GM06990 (cell line): ENCODE results near the gene NLRP3.
"Not testable (repeated sequence)": the region's sequence is repeated elsewhere in the genome, so short reads cannot be mapped to it uniquely, and the experiment has no call there.

Experiments
- DNase-seq: peaks from one replicate; pipeline ENCODE4 v3.0.0-alpha.2; 2011; ENCODE audit not compliant: insufficient read length; ENCODE audit errors: extremely low read depth
- H3K27me3 ChIP-seq: replicated peaks from 2 replicates; pipeline ENCODE4 v1.6.0; 2011; ENCODE audit warnings: low read length; ENCODE audit not compliant: control insufficient read depth, insufficient read depth
- H3K36me3 ChIP-seq: 2 replicates; pipeline ENCODE4 v1.5.1; 2011; ENCODE audit warnings: low read length; ENCODE audit not compliant: control insufficient read depth, insufficient read depth
- H3K4me3 ChIP-seq: replicated peaks from 2 replicates; pipeline ENCODE4 v1.5.1; 2011; ENCODE audit warnings: low read depth, mild to moderate bottlenecking, control low read depth, low read length
- TF ChIP-seq, protein P1 (sequence below): IDR thresholded peaks from 2 replicates; pipeline ENCODE4 v1.5.1; 2011; ENCODE audit warnings: low read length, control low read depth, mild to moderate bottlenecking, inconsistent platforms; ENCODE audit not compliant: insufficient read depth, poor library complexity, severe bottlenecking

NLRP3 gene

DNA sequence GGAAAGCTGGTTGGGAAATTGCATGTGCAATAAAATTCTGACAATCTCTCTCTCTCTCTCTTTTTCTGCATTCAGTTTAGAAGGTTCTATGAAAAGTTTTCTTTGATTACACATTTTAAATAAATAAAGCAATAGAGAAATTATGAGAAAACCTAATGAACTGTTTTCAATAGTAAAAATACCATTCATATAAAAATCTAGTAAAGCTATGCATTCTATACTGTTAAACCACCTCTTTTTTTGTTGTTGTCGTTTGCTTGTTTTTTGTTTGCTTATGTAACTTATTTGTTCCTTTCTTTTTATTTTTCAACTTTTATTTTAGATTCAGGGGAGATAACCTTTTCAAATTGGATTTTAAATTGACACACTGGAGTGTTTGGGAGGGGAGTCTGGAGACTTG is 56.1 kb downstream of the NLRP3 start:
- no peaks in the 10 kb centered on the region for H3K27me3 ChIP-seq
- H3K36me3 ChIP-seq = no peaks in the 10 kb centered on the region
- TF ChIP-seq, protein P1, sequence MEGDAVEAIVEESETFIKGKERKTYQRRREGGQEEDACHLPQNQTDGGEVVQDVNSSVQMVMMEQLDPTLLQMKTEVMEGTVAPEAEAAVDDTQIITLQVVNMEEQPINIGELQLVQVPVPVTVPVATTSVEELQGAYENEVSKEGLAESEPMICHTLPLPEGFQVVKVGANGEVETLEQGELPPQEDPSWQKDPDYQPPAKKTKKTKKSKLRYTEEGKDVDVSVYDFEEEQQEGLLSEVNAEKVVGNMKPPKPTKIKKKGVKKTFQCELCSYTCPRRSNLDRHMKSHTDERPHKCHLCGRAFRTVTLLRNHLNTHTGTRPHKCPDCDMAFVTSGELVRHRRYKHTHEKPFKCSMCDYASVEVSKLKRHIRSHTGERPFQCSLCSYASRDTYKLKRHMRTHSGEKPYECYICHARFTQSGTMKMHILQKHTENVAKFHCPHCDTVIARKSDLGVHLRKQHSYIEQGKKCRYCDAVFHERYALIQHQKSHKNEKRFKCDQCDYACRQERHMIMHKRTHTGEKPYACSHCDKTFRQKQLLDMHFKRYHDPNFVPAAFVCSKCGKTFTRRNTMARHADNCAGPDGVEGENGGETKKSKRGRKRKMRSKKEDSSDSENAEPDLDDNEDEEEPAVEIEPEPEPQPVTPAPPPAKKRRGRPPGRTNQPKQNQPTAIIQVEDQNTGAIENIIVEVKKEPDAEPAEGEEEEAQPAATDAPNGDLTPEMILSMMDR = no peak
- DNase-seq = no peak
- H3K4me3 ChIP-seq = no peak overlapping the region

DNA sequence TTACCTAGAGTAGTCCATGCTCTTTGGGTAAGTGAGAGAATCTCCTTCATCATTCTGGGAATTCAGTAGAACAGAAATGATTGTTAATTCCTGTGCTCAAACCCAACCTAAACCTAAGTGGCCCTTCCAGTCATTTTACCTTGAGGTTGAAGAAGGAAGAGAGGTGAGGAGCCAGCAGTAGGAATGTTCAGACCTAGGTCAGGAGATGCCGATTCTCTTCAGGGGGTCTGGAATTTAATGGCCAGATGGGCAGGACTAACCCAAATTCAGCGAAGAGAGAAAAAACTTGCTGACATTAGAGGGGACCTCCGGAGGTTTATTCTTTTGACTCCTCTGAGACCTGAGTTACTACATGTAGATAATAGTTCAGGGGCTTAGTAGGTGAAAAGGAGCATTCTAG is 58.4 kb downstream of the NLRP3 start:
- H3K4me3 ChIP-seq = no peak overlapping the region
- no peaks in the 10 kb centered on the region for H3K27me3 ChIP-seq
- TF ChIP-seq, protein P1 = no peak
- H3K36me3 ChIP-seq = no peaks in the 10 kb centered on the region
- DNase-seq = no peak

DNA sequence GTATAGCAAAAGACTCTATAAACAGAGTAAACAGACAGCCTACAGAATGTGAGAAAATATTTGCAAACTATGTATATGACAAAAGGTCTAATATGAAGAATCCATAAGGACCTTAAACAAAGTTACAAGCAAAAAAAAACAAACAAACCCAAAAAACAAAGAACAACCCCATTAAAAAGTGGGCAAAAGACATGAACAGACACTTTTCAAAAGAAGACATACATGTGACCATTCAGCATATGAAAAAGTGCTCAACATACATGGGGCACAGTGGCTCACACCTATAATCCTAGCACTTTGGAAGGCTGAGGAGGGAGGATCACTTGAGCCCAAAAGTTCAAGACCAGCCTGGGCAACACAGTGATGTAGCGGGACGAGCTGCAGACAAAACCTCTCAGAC is 59.8 kb downstream of the NLRP3 start:
- no peak for DNase-seq
- H3K27me3 ChIP-seq = no peaks in the 10 kb centered on the region
- TF ChIP-seq, protein P1 = no peak
- no peak overlapping the region for H3K4me3 ChIP-seq
- H3K36me3 ChIP-seq = no peaks in the 10 kb centered on the region

DNA sequence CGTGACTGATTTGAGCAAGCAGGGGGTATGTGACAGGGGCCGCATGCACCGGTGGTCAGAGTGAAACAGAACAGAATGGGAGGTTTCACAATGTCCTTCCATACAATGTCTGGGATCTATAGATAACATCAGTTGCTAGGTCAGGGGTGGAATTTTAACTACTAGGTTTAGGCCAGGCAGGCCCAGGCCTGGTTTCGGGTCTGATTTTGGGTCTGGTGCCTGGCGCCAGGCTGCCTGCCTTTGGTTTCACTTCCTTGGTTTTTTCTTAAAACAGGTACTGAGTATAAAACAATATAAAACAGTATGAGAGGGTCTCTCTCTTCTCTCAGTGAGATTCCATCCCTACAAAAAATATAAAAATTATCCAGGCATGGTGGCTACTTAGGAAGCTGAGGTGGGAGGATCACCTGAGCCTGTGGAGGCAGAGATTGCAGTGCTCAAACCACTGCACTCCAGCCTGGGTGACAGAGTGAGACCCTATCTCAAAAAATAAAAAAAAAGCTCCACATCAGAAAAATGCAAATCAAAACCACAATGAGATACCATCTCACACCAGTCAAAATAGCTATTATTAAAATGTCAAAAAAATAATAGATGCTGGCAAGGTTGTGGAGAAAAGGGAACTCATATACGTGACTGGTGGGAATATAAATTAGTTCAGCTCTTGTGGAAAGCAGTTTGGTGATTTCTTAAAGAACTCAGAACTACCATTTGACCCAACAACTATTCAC is 60.5 kb downstream of the NLRP3 start:
- not testable (repeated sequence) for H3K4me3 ChIP-seq, DNase-seq

DNA sequence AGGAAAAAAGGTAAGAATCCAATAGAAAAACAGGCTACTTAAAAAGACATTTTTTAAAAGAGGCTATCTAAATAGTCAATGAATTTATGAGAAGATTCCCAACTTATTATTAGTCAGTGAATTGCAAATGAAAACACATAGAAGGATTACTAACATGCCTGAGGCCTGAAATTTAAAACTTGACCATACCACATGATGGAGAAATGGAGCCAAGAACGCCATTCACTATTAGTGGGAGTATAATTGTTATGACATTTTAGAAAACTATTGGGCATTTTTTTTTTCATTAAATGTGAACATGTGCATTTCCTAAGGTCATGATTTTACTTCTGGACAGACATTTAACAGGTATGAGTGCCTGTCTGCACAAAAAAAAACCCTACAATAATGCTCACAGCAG is 66.8 kb downstream of the NLRP3 start:
- TF ChIP-seq, protein P1 = no peak

More for the DNA sequence above, 60.5 kb downstream of the NLRP3 start:
- H3K36me3 ChIP-seq, H3K27me3 ChIP-seq: not testable (repeated sequence)

DNA sequence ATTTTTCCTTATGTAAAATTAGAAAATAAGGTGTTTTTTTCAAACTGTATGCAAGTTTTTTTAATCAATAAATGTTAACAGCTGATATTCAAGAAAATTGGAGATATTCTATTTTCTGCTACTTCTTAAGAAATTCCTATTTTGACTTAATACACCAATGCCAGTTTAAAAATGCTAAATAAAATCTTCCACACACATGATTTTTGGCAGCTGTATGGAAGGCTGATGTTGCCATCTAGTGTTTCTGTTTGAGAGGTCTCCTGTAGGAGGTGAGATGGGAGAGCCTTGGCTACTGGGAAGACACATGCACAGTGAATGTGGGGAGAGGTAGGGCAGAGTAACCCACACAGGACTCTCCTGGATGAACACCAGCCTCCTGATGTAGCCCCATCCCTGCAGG is 71.1 kb downstream of the NLRP3 start:
- Histone ChIP-seq H3K36me3 (no peaks in the 10 kb centered on the region), H3K4me3 (no peak overlapping the region), H3K27me3 (no peaks in the 10 kb centered on the region)
- TF ChIP-seq, protein P1 = peak; percentile 52
- no peak for DNase-seq

More for the DNA sequence above, 66.8 kb downstream of the NLRP3 start:
- Histone ChIP-seq H3K36me3 (no peaks in the 10 kb centered on the region), H3K4me3 (no peak overlapping the region), H3K27me3 (no peaks in the 10 kb centered on the region)
- no peak for DNase-seq
